SU-DHL-6 (cell line): ENCODE results near the gene BMERB1.
"Not testable (repeated sequence)": the region's sequence is repeated elsewhere in the genome, so short reads cannot be mapped to it uniquely, and the experiment has no call there.

Source experiments
- H2AFZ ChIP-seq: fragments of 200-600 bp; sonication (generic); 2 replicates; pipeline ENCODE4 v1.6.1; 2014; ENCODE audit warnings: low read depth, mild to moderate bottlenecking, moderate library complexity, mixed read lengths, antibody characterized with exemption, low read length; ENCODE audit not compliant: severe bottlenecking
- H3F3A ChIP-seq: fragments of 200-600 bp; shearing (Covaris generic); 2 replicates; pipeline ENCODE4 v1.6.0; 2016; ENCODE audit warnings: antibody characterized with exemption, mild to moderate bottlenecking; ENCODE audit not compliant: insufficient read depth
- H3K27ac ChIP-seq: fragments of 200-600 bp; sonication (generic); 2 replicates; pipeline ENCODE4 v1.5.1; 2016; ENCODE audit warnings: low read depth, mild to moderate bottlenecking, low read length, moderate library complexity, mixed read lengths
- H3K27me3 ChIP-seq: fragments of 200-600 bp; sonication (generic), shearing (Covaris generic); 2 replicates; pipeline ENCODE4 v1.6.0; 2014; ENCODE audit warnings: mild to moderate bottlenecking, low read length
- H3K36me3 ChIP-seq: fragments of 200-600 bp; sonication (generic); 2 replicates; pipeline ENCODE4 v1.6.1; 2014; ENCODE audit warnings: mild to moderate bottlenecking, low read length, mixed read lengths
- H3K4me2 ChIP-seq: fragments of 300-600, 200-600 bp; shearing (Covaris generic), sonication (generic); 2 replicates; pipeline ENCODE4 v1.6.0; 2014; ENCODE audit warnings: low read length, low read depth, mild to moderate bottlenecking; ENCODE audit not compliant: poor library complexity, severe bottlenecking
- H3K4me3 ChIP-seq: fragments of 200-600 bp; sonication (generic); 2 replicates; pipeline ENCODE4 v1.5.1; 2014; ENCODE audit warnings: antibody characterized with exemption, low read length, mild to moderate bottlenecking, mixed read lengths; ENCODE audit not compliant: insufficient read depth, poor library complexity, severe bottlenecking
- H3K79me2 ChIP-seq: fragments of 200-600 bp; sonication (generic); 2 replicates; pipeline ENCODE4 v1.6.1; 2014; ENCODE audit warnings: mild to moderate bottlenecking, low read length, moderate library complexity; ENCODE audit not compliant: insufficient read depth
- H3K9ac ChIP-seq: fragments of 200-600 bp; sonication (generic); 2 replicates; pipeline ENCODE4 v1.7.0; 2014; ENCODE audit warnings: mild to moderate bottlenecking, low read length
- H3K9me2 ChIP-seq: fragments of 200-600 bp; sonication (generic); replicated peaks from 2 replicates; pipeline ENCODE4 v1.6.1; 2014; ENCODE audit warnings: low read length; ENCODE audit not compliant: insufficient read depth
- H3K9me3 ChIP-seq: fragments of 200-600 bp; sonication (generic); 2 replicates; pipeline ENCODE4 v1.6.1; 2014; ENCODE audit warnings: low read length, mixed read lengths; ENCODE audit not compliant: insufficient read depth
- H4K20me1 ChIP-seq: fragments of 200-600 bp; sonication (generic); 2 replicates; pipeline ENCODE4 v1.6.1; 2014; ENCODE audit warnings: low read depth, mild to moderate bottlenecking, antibody characterized with exemption, low read length, moderate library complexity, mixed read lengths
- EZH2phosphoT487 ChIP-seq: fragments of 200-600 bp; sonication (generic), shearing (Covaris generic); conservative IDR thresholded peaks from 2 replicates; pipeline ENCODE4 v1.6.1; 2018; ENCODE audit warnings: mild to moderate bottlenecking, antibody characterized with exemption, low read length, moderate library complexity, mixed read lengths
- TF ChIP-seq, protein P1 (sequence below): fragments of 200-600 bp; sonication (generic); IDR thresholded peaks from one replicate; pipeline ENCODE4 v1.5.1; 2017; ENCODE audit warnings: antibody characterized with exemption, mild to moderate bottlenecking, low read length, moderate library complexity; ENCODE audit not compliant: insufficient read depth, poor library complexity, severe bottlenecking

BMERB1 gene

DNA sequence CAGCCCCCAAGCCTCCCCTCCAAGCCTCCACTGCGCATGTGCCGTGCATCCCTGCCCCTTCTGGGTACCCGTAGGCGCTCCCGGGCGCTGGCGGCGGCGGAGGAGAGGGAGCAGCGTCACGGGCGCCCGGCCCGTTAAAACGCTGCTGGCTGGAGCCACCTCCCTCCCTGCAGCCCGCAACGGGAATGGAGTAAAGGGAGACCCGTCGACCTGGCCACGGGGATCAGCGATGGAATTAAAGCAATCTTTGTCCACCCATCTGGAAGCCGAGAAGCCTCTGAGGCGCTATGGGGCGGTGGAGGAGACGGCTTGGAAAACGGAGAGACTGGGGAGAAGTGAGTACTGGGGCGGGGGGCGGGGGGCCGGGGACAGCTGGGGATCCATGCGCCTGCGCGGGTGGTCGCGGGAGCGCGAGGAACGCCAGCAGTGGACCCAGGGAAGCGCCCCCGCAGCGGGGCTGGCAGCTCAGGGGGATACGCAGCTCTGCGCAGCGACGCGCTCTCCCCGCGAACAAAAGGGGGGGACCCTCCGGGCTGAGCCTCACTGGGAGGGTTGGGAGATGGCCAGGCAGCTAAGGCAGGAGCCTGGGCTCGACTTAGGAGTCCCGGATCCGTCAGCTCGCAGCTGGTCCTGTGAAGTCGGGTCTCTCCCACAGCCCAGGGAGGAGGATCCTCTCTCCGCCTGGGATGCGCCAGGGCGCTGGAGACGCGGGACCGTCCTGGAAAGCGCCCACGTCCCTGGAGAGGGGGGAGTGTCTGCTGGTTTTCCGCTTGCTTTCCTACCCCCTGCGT lies at the start of gene BMERB1:
BMERB1 (plus strand) TSS at position 164 of the 791 bp plus-strand sequence; CDS start at position 230, 66 bp downstream.
- Histone ChIP-seq H3K9me3 (no peaks in the 10 kb centered on the region), H2AFZ (no peak within 1 kb of the TSS)

DNA sequence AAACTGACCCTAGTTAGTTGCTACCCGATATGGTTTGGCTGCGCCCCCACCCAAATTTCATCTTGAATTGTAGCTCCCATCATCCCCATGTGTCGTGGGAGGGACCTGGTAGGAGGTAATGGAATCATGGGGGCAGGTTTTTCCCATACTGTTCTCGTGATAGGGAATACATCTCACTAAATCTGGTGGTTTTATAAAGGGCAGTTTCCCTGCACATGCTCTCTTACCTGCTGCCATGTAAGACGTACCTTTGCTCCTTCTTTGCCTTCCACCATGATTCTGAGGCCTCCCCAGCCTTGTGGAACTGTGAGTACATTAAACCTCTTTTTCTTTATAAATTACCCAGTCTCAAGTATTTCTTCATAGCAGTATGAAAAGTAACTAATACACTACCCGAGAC lies 46.3 kb upstream of the BMERB1 start:
- not testable (repeated sequence) for H3K9me2 ChIP-seq, H3K9me3 ChIP-seq, H3K27me3 ChIP-seq, H3F3A ChIP-seq, H4K20me1 ChIP-seq, H3K4me3 ChIP-seq, H3K27ac ChIP-seq, H3K9ac ChIP-seq, H3K36me3 ChIP-seq, H3K4me2 ChIP-seq, H2AFZ ChIP-seq, H3K79me2 ChIP-seq

More for the DNA sequence above, at the start of gene BMERB1:
- no peak within 1 kb of the TSS for H3K4me3 ChIP-seq
- no peaks in the 10 kb centered on the region for H3K36me3 ChIP-seq
- no peak within 1 kb of the TSS for H3K27ac ChIP-seq
- H3K9ac ChIP-seq: no peak within 1 kb of the TSS
- H4K20me1 ChIP-seq: no peaks in the 10 kb centered on the region
- no peak within 1 kb of the TSS for H3K4me2 ChIP-seq
- no peak for TF ChIP-seq EZH2phosphoT487
- TF ChIP-seq, protein P1, sequence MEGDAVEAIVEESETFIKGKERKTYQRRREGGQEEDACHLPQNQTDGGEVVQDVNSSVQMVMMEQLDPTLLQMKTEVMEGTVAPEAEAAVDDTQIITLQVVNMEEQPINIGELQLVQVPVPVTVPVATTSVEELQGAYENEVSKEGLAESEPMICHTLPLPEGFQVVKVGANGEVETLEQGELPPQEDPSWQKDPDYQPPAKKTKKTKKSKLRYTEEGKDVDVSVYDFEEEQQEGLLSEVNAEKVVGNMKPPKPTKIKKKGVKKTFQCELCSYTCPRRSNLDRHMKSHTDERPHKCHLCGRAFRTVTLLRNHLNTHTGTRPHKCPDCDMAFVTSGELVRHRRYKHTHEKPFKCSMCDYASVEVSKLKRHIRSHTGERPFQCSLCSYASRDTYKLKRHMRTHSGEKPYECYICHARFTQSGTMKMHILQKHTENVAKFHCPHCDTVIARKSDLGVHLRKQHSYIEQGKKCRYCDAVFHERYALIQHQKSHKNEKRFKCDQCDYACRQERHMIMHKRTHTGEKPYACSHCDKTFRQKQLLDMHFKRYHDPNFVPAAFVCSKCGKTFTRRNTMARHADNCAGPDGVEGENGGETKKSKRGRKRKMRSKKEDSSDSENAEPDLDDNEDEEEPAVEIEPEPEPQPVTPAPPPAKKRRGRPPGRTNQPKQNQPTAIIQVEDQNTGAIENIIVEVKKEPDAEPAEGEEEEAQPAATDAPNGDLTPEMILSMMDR: no peak
- H3K9me2 ChIP-seq: no peaks in the 10 kb centered on the region
- H3K79me2 ChIP-seq: no peaks in the 10 kb centered on the region
- H3F3A ChIP-seq: no peaks in the 10 kb centered on the region
- no peaks in the 10 kb centered on the region for H3K27me3 ChIP-seq

DNA sequence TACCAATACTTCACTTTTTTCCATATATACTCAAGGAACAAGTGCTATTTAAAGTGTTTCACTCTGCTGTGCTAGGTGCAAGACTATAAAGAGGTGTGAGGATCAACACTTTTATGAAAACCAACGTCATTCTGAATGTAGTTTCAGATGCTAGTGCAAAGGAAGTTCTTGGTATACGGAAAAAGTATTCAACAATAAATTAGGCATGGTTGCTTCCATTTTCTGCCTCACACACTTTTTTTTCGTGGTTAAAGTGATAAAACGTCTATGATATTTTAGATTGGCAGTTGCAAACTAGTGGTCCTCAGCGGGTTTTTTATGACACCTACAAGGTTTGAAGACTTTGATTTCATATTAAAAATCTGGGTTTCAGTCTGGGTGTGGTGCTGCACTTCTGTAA lies 44.5 kb upstream of the BMERB1 start:
- H3K9me2 ChIP-seq, H3F3A ChIP-seq, H3K4me2 ChIP-seq, H3K4me3 ChIP-seq, H2AFZ ChIP-seq, H3K27me3 ChIP-seq, H3K9me3 ChIP-seq, H3K36me3 ChIP-seq, H4K20me1 ChIP-seq, H3K9ac ChIP-seq, H3K79me2 ChIP-seq, H3K27ac ChIP-seq: not testable (repeated sequence)

DNA sequence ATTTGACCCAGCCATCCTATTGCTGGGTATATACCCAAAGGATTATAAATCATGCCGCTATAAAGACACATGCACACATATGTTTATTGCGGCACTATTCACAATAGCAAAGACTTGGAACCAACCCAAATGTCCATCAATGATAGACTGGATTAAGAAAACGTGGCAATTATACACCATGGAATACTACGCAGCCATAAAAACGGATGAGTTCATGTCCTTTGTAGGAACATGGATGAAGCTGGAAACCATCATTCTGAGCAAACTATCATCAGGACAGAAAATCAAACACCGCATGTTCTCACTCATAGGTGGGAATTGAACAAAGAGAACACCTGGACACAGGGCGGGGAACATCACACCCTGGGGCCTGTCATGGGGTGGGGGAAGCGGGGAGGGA lies 41.4 kb upstream of the BMERB1 start:
- not testable (repeated sequence) for H2AFZ ChIP-seq, H3K4me2 ChIP-seq, H3F3A ChIP-seq, H3K27me3 ChIP-seq, H3K9ac ChIP-seq, H3K79me2 ChIP-seq, H3K9me2 ChIP-seq, H3K4me3 ChIP-seq, H3K36me3 ChIP-seq, H4K20me1 ChIP-seq, H3K27ac ChIP-seq, H3K9me3 ChIP-seq

DNA sequence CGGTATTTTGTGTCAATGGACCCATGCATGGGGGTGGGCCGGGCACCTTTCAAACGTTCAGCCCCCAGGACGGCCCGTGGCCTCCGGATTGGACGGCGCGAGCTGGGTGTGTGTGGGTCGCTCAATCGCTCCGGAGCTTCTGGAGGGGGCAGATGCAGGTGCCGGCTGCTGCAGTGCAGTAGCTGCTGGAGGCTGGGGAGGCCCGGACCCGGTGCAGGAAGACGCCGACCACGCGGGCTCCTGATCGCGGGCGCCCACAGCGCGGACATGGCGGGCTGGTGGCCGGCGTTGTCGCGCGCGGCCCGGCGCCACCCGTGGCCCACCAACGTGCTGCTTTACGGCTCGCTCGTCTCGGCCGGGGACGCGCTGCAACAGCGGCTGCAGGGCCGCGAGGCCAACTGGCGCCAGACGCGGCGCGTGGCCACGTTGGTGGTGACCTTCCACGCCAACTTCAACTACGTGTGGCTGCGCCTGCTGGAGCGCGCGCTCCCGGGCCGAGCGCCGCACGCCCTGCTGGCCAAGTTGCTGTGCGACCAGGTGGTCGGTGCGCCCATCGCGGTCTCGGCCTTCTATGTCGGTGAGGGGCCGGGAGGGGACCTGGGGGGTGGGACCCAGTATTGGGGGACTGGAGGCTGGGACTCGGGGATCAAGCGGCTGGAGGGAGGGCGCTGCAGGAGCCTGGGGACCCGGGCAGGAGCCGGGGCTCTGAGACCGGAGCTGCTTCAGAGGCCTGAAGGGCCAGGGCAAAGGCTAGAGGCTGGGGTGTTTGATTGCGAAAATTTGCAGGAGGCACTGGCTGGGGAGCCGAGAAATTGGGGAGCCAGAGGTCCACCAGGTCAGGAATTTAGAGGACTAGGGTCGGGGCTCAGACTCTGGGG lies 38.5 kb upstream of the BMERB1 start, which contains the start of gene MPV17L:
MPV17L (plus strand) TSS at position 124 of the 878 bp plus-strand sequence; CDS start at position 268, 144 bp downstream.
- not testable (repeated sequence) for H4K20me1 ChIP-seq, H3K9me3 ChIP-seq, H3K36me3 ChIP-seq, H3K9me2 ChIP-seq, H3K4me2 ChIP-seq, H3K9ac ChIP-seq, H3K27me3 ChIP-seq, H2AFZ ChIP-seq, H3K4me3 ChIP-seq, H3K27ac ChIP-seq, H3K79me2 ChIP-seq, H3F3A ChIP-seq

DNA sequence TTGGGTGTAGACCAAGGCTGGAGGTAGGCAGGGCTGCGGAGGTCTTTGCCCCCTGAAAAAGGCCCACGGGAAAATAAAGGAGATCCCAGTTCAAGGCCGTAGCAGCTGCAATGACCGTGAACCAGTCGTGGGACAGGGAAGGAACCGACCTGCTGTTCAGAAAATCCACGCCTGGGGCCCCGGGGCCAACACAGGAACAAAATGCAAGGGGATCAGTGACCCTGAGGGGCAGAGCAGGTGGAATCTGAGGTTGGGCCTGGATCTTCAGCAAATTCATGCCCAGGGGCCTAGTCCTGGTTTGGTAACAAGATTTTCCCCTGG lies 37.9 kb upstream of the BMERB1 start:
- H3K79me2 ChIP-seq, H4K20me1 ChIP-seq, H3K27ac ChIP-seq, H3K4me2 ChIP-seq, H2AFZ ChIP-seq, H3K9ac ChIP-seq, H3K27me3 ChIP-seq, H3K9me3 ChIP-seq, H3K9me2 ChIP-seq, H3F3A ChIP-seq, H3K36me3 ChIP-seq, H3K4me3 ChIP-seq: not testable (repeated sequence)
